GM13977 (cell line): ENCODE measurements around the gene KCNMA1.

Experiments
- DNase-seq: peaks from one replicate; pipeline ENCODE4 v3.0.0; 2012; ENCODE audit warnings: low spot score
- CTCF ChIP-seq: IDR thresholded peaks from 2 replicates; pipeline ENCODE4 v1.5.1; 2012; ENCODE audit warnings: mild to moderate bottlenecking, control low read depth; ENCODE audit not compliant: insufficient read depth; ENCODE audit errors: extremely low read depth, missing control alignments
- in situ Hi-C: fragments of 300-500 bp; cut with MboI; formaldehyde crosslinking; loops from one replicate; pipeline ENCODE4 v1.12.0; 2022; ENCODE audit warnings: low sequenced_read_pairs, low pct_unique_long_range_greater_than_20kb, mixed read lengths, inconsistent platforms; ENCODE audit not compliant: unreplicated experiment

KCNMA1 gene

GRCh38 chr10:76922666-76923065 lies 714.9 kb downstream of the KCNMA1 start:
- no peak for TF ChIP-seq CTCF
- in situ Hi-C loops = no loop called here
- DNase-seq = no peak

GRCh38 chr10:76921383-76922010 lies 716.1 kb downstream of the KCNMA1 start:
- no peak for DNase-seq
- in situ Hi-C loops = no loop called here
- no peak for TF ChIP-seq CTCF

- in situ Hi-C loops = no loop called here
- no peak for TF ChIP-seq CTCF
- no peak for DNase-seq
Observed at GRCh38 chr10:76920581-76920980, 717.0 kb downstream of the KCNMA1 start.

GRCh38 chr10:76918106-76918505 lies 719.5 kb downstream of the KCNMA1 start:
- DNase-seq = no peak
- in situ Hi-C loops = no loop called here
- TF ChIP-seq CTCF = no peak

- no peak for DNase-seq
- no peak for TF ChIP-seq CTCF
- in situ Hi-C loops = no loop called here
Observed at GRCh38 chr10:76917071-76917470, 720.5 kb downstream of the KCNMA1 start.

- in situ Hi-C loops = no loop called here
- no peak for TF ChIP-seq CTCF
- DNase-seq = no peak
Observed at GRCh38 chr10:76916536-76916935, 721.1 kb downstream of the KCNMA1 start.

GRCh38 chr10:76915316-76915715 lies 722.3 kb downstream of the KCNMA1 start:
- no peak for TF ChIP-seq CTCF
- DNase-seq = no peak
- in situ Hi-C loops = no loop called here
